ENCODE data around the gene RBFOX1.

RBFOX1 gene

DNA sequence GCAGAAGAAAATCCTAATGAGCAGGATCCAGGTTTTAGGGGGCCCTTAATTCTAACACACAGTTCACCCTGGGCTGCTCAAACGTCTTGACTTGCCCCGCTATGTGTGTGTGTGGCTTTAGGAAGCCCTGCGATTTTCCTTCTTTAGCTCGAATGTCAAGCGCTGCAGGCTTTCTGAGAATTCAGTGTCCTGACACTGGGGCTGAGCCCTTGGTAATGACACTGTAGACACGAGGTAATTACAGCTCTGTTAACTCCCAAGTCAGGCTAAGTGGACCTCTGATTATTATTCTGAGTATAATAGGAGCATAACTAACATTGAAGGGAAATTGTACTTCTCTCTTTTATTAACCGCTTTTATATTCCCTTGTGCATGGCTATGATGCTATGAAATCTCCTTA is 202.1 kb downstream of the RBFOX1 start:
- no peak for DNase-seq

DNA sequence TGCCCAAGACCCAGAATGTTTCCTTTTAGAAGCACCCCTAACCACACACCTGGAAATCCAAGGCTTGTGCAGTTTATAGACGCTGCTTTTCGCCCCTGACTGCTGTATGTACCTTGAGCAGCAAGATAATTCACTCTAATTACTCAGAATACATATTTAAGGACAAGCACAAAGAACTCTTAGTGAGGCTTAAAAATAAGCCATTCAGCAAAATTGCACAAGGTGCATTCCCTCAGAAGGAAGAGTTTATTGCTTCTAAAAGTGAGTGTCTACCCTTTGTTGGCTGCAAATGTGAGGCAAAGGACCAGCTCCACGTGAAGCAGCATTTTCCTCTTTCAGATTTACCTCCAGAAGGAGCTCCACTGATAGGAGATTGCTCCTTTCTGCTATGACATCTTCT is 208.4 kb downstream of the RBFOX1 start:
- no peak for DNase-seq

DNA sequence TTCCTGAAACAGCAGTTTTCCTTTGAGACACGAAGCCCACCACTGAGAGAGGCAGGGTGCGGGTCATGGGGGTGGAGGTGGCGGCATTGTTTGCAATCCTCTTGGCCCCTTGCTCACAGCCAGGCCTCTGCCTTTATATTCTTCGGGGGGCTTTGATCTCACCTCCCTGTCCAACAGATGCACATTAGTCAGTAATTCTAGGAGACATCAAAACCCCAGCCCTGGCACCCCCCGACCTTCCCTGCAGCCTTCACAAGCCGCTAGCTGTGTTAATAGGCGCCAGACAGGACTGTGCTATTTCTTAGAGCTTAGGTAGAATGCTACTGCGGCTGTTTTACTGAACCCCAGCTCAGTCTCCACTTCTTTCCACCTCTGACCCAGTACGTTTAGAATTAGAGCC is 212.6 kb downstream of the RBFOX1 start:
- no peak for DNase-seq

- no peak for DNase-seq
Measured at GRCh38 chr16:7546948-7547347, 214.3 kb downstream of the RBFOX1 start.

- no peak for DNase-seq
Measured at GRCh38 chr16:7547736-7548135, 215.1 kb downstream of the RBFOX1 start.

GRCh38 chr16:7548796-7549318 is 216.2 kb downstream of the RBFOX1 start:
- no peak for DNase-seq

- no peak for DNase-seq
Measured at GRCh38 chr16:7550096-7550495, 217.5 kb downstream of the RBFOX1 start.

DNA sequence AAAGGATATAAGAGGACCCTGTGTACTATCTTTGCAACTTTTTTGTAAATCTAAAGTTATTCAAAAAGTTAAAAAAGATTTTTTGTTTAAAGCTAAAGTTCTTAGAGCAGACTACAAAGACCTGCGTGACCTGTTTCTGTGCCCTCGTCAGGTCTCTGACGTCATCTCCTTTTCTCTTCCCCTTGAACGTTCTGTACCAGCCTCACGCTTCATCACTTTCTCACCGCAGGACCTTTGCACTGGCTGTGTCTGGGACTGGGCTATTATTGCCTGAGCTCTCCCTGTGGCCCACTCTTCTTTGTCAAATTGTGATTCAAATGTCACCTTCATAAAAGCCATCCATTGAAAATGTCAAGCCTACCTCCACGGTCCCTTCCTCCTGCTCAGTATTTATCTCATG is 222.8 kb downstream of the RBFOX1 start:
- DNase-seq = no peak

- no peak for DNase-seq
Measured at GRCh38 chr16:7561908-7562405, 229.3 kb downstream of the RBFOX1 start.

GRCh38 chr16:7566360-7566759 is 233.7 kb downstream of the RBFOX1 start:
- DNase-seq = no peak

DNA sequence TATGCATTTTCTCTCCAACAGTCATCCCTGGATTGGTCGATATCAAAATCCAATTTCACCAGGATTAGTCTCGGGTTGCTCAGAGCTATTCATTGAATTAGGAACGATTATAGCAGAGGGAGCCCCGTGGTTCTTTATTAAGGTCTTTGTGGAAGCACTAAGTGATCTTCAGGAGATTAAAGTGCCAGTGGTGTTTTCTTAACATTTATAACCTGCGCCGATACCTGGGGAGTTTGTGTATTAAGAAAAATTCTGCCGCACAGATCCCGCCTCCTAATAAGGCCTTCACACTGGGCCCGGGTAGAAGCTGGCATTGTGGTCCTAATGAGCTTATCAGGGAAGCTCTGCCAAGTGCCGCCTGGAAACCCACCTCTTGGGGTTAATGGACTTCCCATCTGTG is 238.7 kb downstream of the RBFOX1 start:
- no peak for DNase-seq

GRCh38 chr16:7577588-7577987 is 244.9 kb downstream of the RBFOX1 start:
- DNase-seq = no peak

GRCh38 chr16:7579454-7579853 is 246.8 kb downstream of the RBFOX1 start:
- no peak for DNase-seq

DNA sequence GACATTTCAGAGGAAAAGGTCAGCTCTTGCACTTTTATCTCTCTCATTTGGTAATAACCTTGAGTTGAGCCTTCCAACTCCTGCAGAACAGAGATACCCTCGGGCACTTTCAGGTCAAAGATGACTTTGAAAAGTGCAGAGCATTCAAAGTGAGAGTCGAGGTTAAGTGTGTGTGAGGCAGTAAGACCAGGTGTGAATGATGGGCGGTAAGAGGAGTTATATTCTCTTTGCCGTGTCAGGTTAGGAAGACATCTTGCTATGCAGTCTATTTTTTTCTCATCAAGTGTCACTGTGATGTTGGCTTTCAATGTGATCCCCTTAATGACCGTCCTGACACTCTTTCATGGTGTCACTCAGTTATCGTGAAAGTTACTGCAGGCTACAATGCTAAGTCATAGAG is 248.5 kb downstream of the RBFOX1 start:
- DNase-seq = no peak

GRCh38 chr16:7583396-7583795 is 250.8 kb downstream of the RBFOX1 start:
- DNase-seq = no peak

DNA sequence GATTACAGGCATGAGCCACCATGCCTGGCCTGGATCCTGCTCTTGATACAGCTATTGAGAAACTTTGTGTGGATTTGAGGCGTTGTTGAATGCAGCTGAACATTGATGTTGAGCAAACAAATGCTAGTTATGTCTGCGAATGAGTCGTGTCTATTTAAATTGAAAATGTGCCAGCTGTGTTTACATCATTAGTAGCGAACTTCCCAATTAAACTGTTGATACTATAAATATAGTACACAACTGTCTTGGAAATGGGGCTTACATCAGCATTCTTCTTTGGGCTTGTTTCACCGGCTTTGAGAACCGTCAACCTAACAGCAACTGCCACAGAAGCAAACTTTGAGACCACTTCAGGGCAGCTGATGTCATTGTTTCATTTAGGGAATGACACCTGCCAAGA is 251.9 kb downstream of the RBFOX1 start:
- DNase-seq = no peak

GRCh38 chr16:7585705-7586104 is 253.1 kb downstream of the RBFOX1 start:
- no peak for DNase-seq

GRCh38 chr16:7590934-7591333 is 258.3 kb downstream of the RBFOX1 start:
- DNase-seq = no peak

GRCh38 chr16:7596308-7596707 is 263.7 kb downstream of the RBFOX1 start:
- DNase-seq = no peak

DNA sequence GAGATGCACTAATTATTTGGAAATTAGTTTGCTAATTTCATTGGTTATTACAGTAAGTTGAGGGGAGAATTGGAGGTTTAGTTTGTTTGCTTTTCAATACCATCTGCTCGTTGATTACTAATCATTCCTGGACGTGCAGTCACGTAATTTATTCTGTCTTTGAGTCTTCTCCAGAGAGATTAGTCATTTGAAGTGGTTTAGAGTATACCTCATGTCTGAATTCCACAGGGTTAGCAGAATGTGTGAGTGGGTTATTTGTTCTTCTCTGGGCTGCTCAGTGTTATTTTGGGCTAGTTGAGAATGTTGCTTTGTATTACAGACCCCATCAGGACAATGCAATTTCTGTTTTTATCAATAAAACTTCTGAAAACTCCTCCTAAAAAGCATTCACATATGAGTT is 265.0 kb downstream of the RBFOX1 start:
- no peak for DNase-seq

DNA sequence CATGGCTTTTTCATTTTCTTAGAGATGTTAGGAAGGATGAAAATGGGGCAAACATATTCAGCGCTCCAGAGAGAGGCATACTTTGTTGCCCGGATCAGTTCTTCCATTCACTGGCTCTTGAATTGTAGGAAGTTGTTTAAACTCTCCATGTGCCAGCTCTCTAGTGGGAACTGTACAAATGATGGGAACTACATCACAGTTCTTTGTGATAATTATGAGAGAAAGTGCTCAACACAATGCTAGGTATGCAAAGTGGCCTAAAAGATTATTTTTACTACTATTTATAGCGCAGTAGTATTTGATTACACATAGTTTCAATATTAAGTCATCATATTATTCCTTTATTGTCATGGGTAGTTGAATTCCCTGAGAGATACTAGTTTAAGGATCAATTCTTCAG is 268.5 kb downstream of the RBFOX1 start:
- DNase-seq = no peak

- no peak for DNase-seq
Measured at GRCh38 chr16:7602291-7602950, 269.8 kb downstream of the RBFOX1 start.

DNA sequence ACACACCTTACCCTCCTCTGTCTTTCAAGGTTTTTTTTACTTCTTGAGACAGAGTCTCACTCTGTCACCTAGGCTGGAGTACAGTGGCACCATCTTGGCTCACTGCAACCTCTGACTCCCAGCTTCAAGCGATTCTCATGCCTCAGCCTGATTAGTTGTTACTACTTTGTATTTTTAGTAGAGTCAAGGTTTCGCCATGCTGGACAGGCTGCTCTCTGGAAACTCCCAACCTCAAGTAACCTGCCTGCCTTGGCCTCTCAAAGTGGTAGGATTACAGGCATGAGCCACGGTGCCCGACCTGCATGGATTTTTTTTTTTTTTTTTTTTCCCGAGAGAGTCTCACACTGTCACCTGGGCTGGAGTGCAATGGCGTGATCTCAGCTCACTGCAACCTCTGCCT is 273.2 kb downstream of the RBFOX1 start:
- no peak for DNase-seq

DNA sequence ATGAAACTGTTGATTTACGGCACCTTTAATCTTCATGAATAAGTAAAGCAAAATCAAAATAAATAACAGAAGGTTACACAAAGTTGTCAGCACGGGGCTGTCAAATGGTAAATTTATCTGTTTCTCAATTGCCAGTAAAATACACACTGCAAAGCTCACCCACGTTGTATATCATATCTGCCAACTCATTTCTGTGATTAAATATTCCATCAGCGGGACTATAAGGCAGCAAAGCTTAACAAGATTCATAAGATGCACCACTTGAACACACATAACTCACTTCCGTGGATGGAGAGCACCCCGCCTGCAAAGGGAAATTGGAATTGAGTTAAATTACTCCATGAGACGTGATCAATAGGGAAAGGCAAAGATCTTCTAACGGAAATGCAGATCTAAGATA is 280.0 kb downstream of the RBFOX1 start:
- no peak for DNase-seq

DNA sequence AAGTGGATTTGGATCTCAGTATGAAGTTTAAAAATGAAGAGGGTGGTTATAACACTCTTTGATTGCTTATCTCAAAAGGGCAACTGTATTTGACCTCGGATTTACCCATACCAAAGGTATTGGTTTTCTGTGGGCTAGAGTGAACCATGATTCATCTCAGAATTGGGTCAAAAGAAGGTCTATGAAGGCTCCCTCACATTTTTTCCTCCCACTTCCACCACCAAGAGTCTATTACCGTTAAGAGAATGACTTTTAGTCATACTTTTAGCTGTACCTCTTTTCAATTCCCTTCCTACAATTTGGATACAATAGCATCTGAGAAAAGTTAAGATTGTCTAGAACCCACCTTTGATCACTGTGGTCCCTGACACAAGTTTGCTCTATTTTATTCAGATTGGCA is 280.9 kb downstream of the RBFOX1 start:
- no peak for DNase-seq

Data from activated T-cell treated with anti-CD3 and anti-CD28 coated beads, Interleukin-2, amount 50 U/mL, for 48 hours (primary cell).